Tibial nerve (tissue), 4 donors: Measurements from ENCODE around the gene PAPOLB.

ENCODE experiments used
- EP300 ChIP-seq, 2 donors: sonication (generic); formaldehyde crosslinking; IDR thresholded peaks; one replicate each; pipeline ENCODE4 v1.6.1; 2017; ENCODE audit warnings: antibody characterized with exemption in 2 of 2, mild to moderate bottlenecking in 1 of 2
- TF ChIP-seq, protein P1 (sequence below), 5 experiments: fragments of 200-600 bp in 3 of 5; fragments of 450-650 bp in 2 of 5; sonication (generic) in 3 of 5; IDR thresholded peaks; one replicate each; pipeline ENCODE4 v1.5.1; 2016 to 2019; ENCODE audit warnings: antibody characterized with exemption in 5 of 5, mild to moderate bottlenecking in 3 of 5, moderate library complexity in 2 of 5

DNA sequence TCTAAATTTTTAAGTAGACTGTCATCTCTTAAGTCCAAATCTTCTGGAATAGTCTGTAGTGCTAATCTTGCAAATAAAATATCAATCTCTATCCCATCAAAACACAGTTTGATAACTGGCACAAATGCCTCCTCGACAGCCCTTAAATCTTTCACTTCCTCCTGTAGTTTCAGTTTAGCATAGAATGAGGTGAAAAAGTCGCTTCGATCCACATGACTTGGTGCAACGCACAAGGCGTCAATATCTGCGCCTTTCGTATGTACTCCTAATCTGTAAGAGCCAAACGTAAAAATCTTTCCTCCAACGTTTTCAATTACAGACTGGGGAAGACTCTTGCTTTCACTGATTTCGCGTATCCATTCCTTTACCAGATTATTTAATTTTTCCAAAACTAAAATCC, 603 bp downstream of the PAPOLB start:
- TF ChIP-seq, protein P1, sequence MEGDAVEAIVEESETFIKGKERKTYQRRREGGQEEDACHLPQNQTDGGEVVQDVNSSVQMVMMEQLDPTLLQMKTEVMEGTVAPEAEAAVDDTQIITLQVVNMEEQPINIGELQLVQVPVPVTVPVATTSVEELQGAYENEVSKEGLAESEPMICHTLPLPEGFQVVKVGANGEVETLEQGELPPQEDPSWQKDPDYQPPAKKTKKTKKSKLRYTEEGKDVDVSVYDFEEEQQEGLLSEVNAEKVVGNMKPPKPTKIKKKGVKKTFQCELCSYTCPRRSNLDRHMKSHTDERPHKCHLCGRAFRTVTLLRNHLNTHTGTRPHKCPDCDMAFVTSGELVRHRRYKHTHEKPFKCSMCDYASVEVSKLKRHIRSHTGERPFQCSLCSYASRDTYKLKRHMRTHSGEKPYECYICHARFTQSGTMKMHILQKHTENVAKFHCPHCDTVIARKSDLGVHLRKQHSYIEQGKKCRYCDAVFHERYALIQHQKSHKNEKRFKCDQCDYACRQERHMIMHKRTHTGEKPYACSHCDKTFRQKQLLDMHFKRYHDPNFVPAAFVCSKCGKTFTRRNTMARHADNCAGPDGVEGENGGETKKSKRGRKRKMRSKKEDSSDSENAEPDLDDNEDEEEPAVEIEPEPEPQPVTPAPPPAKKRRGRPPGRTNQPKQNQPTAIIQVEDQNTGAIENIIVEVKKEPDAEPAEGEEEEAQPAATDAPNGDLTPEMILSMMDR (IDR thresholded peaks at IDR 0.05) = no peak
- no peak for TF ChIP-seq EP300 (IDR thresholded peaks at IDR 0.05)
